Measurements from ENCODE around the gene NAA15.

The NAA15 gene

GRCh38 chr4:139330283-139330682 lies 29.0 kb downstream of the NAA15 start:
- H3K27ac Mint-ChIP-seq = peak overlapping the region; percentile 13 to 36
- H3K9me3 Mint-ChIP-seq = no peaks in the 10 kb centered on the region
- H3K36me3 Mint-ChIP-seq (ENCODE audit: insufficient read depth) = peaks cover 35% of the 10 kb centered on the region

GRCh38 chr4:139331185-139331584 lies 29.9 kb downstream of the NAA15 start:
- Mint-ChIP-seq H3K9me3 (no peaks in the 10 kb centered on the region), H3K27ac (peak overlapping the region; percentile 54 to 56), H3K4me1 (ENCODE audit: low read depth in 2 of 2) (peaks cover 20 to 21% of the 10 kb centered on the region in 2 donors), H3K27me3 (no peaks in the 10 kb centered on the region), H3K36me3 (ENCODE audit: insufficient read depth) (peaks cover 40% of the 10 kb centered on the region), H3K4me3 (no peak overlapping the region)
- DNase-seq = no peak
- no peak for ATAC-seq (replicated peaks)

More at GRCh38 chr4:139330283-139330682, 29.0 kb downstream of the NAA15 start:
- no peak for ATAC-seq (replicated peaks)
- Mint-ChIP-seq H3K4me3 (no peak overlapping the region), H3K27me3 (no peaks in the 10 kb centered on the region), H3K4me1 (ENCODE audit: low read depth in 2 of 2) (peaks cover 21% of the 10 kb centered on the region in 2 donors)
- no peak for DNase-seq

- Mint-ChIP-seq H3K4me1 (ENCODE audit: low read depth in 2 of 2) (peaks cover 20 to 21% of the 10 kb centered on the region in 2 donors), H3K27ac (peak overlapping the region in 1 of 2 donors; percentile 53), H3K9me3 (no peaks in the 10 kb centered on the region), H3K36me3 (ENCODE audit: insufficient read depth) (peaks cover 46% of the 10 kb centered on the region), H3K4me3 (no peak overlapping the region), H3K27me3 (no peaks in the 10 kb centered on the region)
- DNase-seq (no peak), ATAC-seq (replicated peaks) (no peak)
These were observed 31.7 kb downstream of the NAA15 start for GRCh38 chr4:139333046-139333445.

GRCh38 chr4:139337612-139338011 lies 36.3 kb downstream of the NAA15 start:
- Mint-ChIP-seq H3K27ac (peak overlapping the region; percentile 6 to 23), H3K4me1 (ENCODE audit: low read depth in 2 of 2) (peaks cover 0 to 3% of the 10 kb centered on the region in 2 donors), H3K27me3 (no peaks in the 10 kb centered on the region), H3K36me3 (ENCODE audit: insufficient read depth) (peaks cover 65% of the 10 kb centered on the region), H3K4me3 (no peak overlapping the region), H3K9me3 (no peaks in the 10 kb centered on the region)
- ATAC-seq (replicated peaks) (no peak), DNase-seq (no peak)

GRCh38 chr4:139361301-139361700 lies 60.0 kb downstream of the NAA15 start:
- H3K4me3 Mint-ChIP-seq = no peak overlapping the region
- H3K9me3 Mint-ChIP-seq = no peaks in the 10 kb centered on the region
- H3K4me1 Mint-ChIP-seq (ENCODE audit: low read depth in 2 of 2) = peaks cover 0 to 3% of the 10 kb centered on the region in 2 donors
- ATAC-seq (replicated peaks) (no peak), DNase-seq (no peak)
- no peak overlapping the region for H3K27ac Mint-ChIP-seq
- no peaks in the 10 kb centered on the region for H3K27me3 Mint-ChIP-seq
- peaks cover 57% of the 10 kb centered on the region for H3K36me3 Mint-ChIP-seq (ENCODE audit: insufficient read depth)

- Mint-ChIP-seq H3K36me3 (ENCODE audit: insufficient read depth) (peaks cover 52% of the 10 kb centered on the region), H3K4me1 (ENCODE audit: low read depth in 2 of 2) (peaks cover 0 to 8% of the 10 kb centered on the region in 2 donors), H3K4me3 (no peak overlapping the region), H3K9me3 (no peaks in the 10 kb centered on the region), H3K27me3 (no peaks in the 10 kb centered on the region), H3K27ac (peak overlapping the region; percentile 42 to 76)
- ATAC-seq (replicated peaks) = no peak
- no peak for DNase-seq
These were observed 66.3 kb downstream of the NAA15 start for GRCh38 chr4:139367421-139368090.

- peaks cover 0 to 8% of the 10 kb centered on the region in 2 donors for H3K4me1 Mint-ChIP-seq (ENCODE audit: low read depth in 2 of 2)
- H3K9me3 Mint-ChIP-seq = no peaks in the 10 kb centered on the region
These were observed 67.7 kb downstream of the NAA15 start for GRCh38 chr4:139368998-139369397.

GRCh38 chr4:139374251-139374650 lies 72.9 kb downstream of the NAA15 start:
- Mint-ChIP-seq H3K27ac (peak overlapping the region; percentile 38 to 85), H3K36me3 (ENCODE audit: insufficient read depth) (peaks cover 64% of the 10 kb centered on the region), H3K4me3 (no peak overlapping the region), H3K27me3 (no peaks in the 10 kb centered on the region), H3K9me3 (no peaks in the 10 kb centered on the region), H3K4me1 (ENCODE audit: low read depth in 2 of 2) (peaks cover 2 to 4% of the 10 kb centered on the region in 2 donors)
- no peak for DNase-seq
- no peak for ATAC-seq (replicated peaks)

More at GRCh38 chr4:139368998-139369397, 67.7 kb downstream of the NAA15 start:
- ATAC-seq (replicated peaks) = no peak
- Mint-ChIP-seq H3K27me3 (no peaks in the 10 kb centered on the region), H3K4me3 (no peak overlapping the region), H3K36me3 (ENCODE audit: insufficient read depth) (peaks cover 60% of the 10 kb centered on the region), H3K27ac (no peak overlapping the region)
- no peak for DNase-seq

- H3K36me3 Mint-ChIP-seq (ENCODE audit: insufficient read depth) = peaks cover 41% of the 10 kb centered on the region
- no peaks in the 10 kb centered on the region for H3K27me3 Mint-ChIP-seq
- H3K27ac Mint-ChIP-seq = no peak overlapping the region
- ATAC-seq (replicated peaks) = no peak
- DNase-seq = no peak
- H3K4me1 Mint-ChIP-seq (ENCODE audit: low read depth in 2 of 2) = no peaks in the 10 kb centered on the region
- no peaks in the 10 kb centered on the region for H3K9me3 Mint-ChIP-seq
- no peak overlapping the region for H3K4me3 Mint-ChIP-seq
These were observed 85.1 kb downstream of the NAA15 start for GRCh38 chr4:139386421-139386820.

- H3K36me3 Mint-ChIP-seq (ENCODE audit: insufficient read depth) = peaks cover 34% of the 10 kb centered on the region
- H3K4me3 Mint-ChIP-seq = no peak overlapping the region
- no peaks in the 10 kb centered on the region for H3K27me3 Mint-ChIP-seq
- no peaks in the 10 kb centered on the region for H3K4me1 Mint-ChIP-seq (ENCODE audit: low read depth in 2 of 2)
- ATAC-seq (replicated peaks) (no peak), DNase-seq (no peak)
- H3K9me3 Mint-ChIP-seq = no peaks in the 10 kb centered on the region
- H3K27ac Mint-ChIP-seq = no peak overlapping the region
These were observed 87.8 kb downstream of the NAA15 start for GRCh38 chr4:139389102-139389501.

GRCh38 chr4:139389991-139390390 lies 88.7 kb downstream of the NAA15 start:
- H3K4me3 Mint-ChIP-seq = no peak overlapping the region
- DNase-seq (no peak), ATAC-seq (replicated peaks) (no peak)
- H3K36me3 Mint-ChIP-seq (ENCODE audit: insufficient read depth) = peaks cover 35% of the 10 kb centered on the region
- no peaks in the 10 kb centered on the region for H3K27me3 Mint-ChIP-seq
- no peak overlapping the region for H3K27ac Mint-ChIP-seq
- no peaks in the 10 kb centered on the region for H3K9me3 Mint-ChIP-seq
- H3K4me1 Mint-ChIP-seq (ENCODE audit: low read depth in 2 of 2) = no peaks in the 10 kb centered on the region

GRCh38 chr4:139391731-139392130 lies 90.4 kb downstream of the NAA15 start:
- no peaks in the 10 kb centered on the region for H3K9me3 Mint-ChIP-seq
- H3K36me3 Mint-ChIP-seq (ENCODE audit: insufficient read depth) = peaks cover 27% of the 10 kb centered on the region
- H3K27ac Mint-ChIP-seq = peak overlapping the region in 1 of 2 donors; percentile 31
- ATAC-seq (replicated peaks) (no peak), DNase-seq (no peak)
- no peaks in the 10 kb centered on the region for H3K27me3 Mint-ChIP-seq
- no peaks in the 10 kb centered on the region for H3K4me1 Mint-ChIP-seq (ENCODE audit: low read depth in 2 of 2)
- no peak overlapping the region for H3K4me3 Mint-ChIP-seq

GRCh38 chr4:139392797-139393196 lies 91.5 kb downstream of the NAA15 start:
- Mint-ChIP-seq H3K4me3 (no peak overlapping the region), H3K4me1 (ENCODE audit: low read depth in 2 of 2) (no peaks in the 10 kb centered on the region), H3K36me3 (ENCODE audit: insufficient read depth) (peaks cover 27% of the 10 kb centered on the region), H3K27ac (no peak overlapping the region), H3K27me3 (no peaks in the 10 kb centered on the region), H3K9me3 (no peaks in the 10 kb centered on the region)
- no peak for ATAC-seq (replicated peaks)
- no peak for DNase-seq

GRCh38 chr4:139401368-139401767 lies 100.1 kb downstream of the NAA15 start:
- Mint-ChIP-seq H3K36me3 (ENCODE audit: insufficient read depth) (no peaks in the 10 kb centered on the region), H3K9me3 (peaks cover 0 to 1% of the 10 kb centered on the region in 2 donors), H3K27me3 (no peaks in the 10 kb centered on the region), H3K27ac (no peak overlapping the region), H3K4me1 (ENCODE audit: low read depth in 2 of 2) (no peaks in the 10 kb centered on the region), H3K4me3 (no peak overlapping the region)
- ATAC-seq (replicated peaks) = no peak
- DNase-seq = no peak

Measured in effector memory CD8-positive, alpha-beta T cell (primary cell).